ENCODE data around the gene NDST3. TPM values are rescaled to one million over a fixed set of nuclear protein-coding genes. Genes with fewer than 3 reads are reported as not detected.

NDST3 gene
- polyA plus RNA-seq, 1 experiment: not detected

DNA sequence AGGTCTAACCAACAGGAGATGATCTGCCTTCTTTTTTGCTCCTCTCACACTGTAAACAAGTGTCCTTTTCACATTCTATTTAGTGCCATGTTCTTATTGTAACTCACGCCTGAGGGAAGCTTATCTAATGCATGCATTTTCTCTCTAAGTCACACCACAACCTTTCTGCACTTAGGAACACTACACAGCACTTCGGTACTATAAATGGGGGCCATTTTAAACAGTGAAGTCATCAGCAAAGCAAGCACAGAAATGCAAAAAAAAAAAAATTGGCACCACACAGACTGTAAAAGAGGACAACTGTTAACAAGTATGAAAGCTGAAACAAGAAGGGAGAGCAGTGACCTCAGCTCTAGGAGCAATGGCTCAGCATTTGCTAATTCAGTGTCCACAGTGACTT, 273.4 kb downstream of the NDST3 start:
- DNase-seq (ENCODE audit: low read depth): no peak
- no peaks in the 10 kb centered on the region for H3K27me3 ChIP-seq (ENCODE audit: control insufficient read depth, insufficient read depth, low read length)
- no peak overlapping the region for H3K4me3 ChIP-seq (ENCODE audit: low read depth, low read length)
- POLR2A ChIA-PET: interaction anchor here (0.7 kb wide), 1 partner anchor 17 kb away, joined by 4 read pairs; no protein-coding TSS in a partner anchor
- H3K36me3 ChIP-seq (ENCODE audit: control insufficient read depth, insufficient read depth, low read length): peaks cover 1% of the 10 kb centered on the region; the same call in 1 of the 2 replicates
- TF ChIP-seq, protein P1, sequence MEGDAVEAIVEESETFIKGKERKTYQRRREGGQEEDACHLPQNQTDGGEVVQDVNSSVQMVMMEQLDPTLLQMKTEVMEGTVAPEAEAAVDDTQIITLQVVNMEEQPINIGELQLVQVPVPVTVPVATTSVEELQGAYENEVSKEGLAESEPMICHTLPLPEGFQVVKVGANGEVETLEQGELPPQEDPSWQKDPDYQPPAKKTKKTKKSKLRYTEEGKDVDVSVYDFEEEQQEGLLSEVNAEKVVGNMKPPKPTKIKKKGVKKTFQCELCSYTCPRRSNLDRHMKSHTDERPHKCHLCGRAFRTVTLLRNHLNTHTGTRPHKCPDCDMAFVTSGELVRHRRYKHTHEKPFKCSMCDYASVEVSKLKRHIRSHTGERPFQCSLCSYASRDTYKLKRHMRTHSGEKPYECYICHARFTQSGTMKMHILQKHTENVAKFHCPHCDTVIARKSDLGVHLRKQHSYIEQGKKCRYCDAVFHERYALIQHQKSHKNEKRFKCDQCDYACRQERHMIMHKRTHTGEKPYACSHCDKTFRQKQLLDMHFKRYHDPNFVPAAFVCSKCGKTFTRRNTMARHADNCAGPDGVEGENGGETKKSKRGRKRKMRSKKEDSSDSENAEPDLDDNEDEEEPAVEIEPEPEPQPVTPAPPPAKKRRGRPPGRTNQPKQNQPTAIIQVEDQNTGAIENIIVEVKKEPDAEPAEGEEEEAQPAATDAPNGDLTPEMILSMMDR (IDR thresholded peaks at IDR 0.05; ENCODE audit: insufficient read depth, low read depth, low read length): no peak
- CTCF ChIA-PET: interaction anchor here (0.6 to 1.2 kb wide), 4 partner anchors 9 to 605 kb away, joined by 3 to 6 read pairs (median 3); partner anchors contain the start of gene METTL14

Small RNA genes lying within 50 kb of the gene (small RNA-seq; reads per million reads assigned to genes)
- gene SNORA24 (ENCODE audit: insufficient read length, low read depth, low replicate concordance): not detected

All from BJ (cell line).